Caco-2 (cell line): ENCODE results near the gene ADCY6. TPM values are rescaled to one million over a fixed set of nuclear protein-coding genes. Genes with fewer than 3 reads are reported as not detected.

Experiments
- BruUV-seq: library from RNA; stranded (reverse); fragments of 400-500 nt; replicated peaks from 2 replicates; lab custom pipeline; 2021; lab: Mats Ljungman, UMichigan
- CTCF ChIA-PET: fragments of 300-600 bp; sonication (Branson Sonifier 250); formaldehyde crosslinking; loops from one replicate; lab custom pipeline; 2022; ENCODE audit warnings: antibody characterized with exemption; lab: Charles Lee
- POLR2A ChIA-PET: fragments of 300-600 bp; sonication (Branson Sonifier 250); formaldehyde crosslinking; loops from one replicate; lab custom pipeline; 2022; ENCODE audit warnings: antibody characterized with exemption; lab: Charles Lee
- DNase-seq, 2 experiments: peaks; one replicate each; pipeline versions ENCODE4 v3.0.0 to v3.0.0-alpha.2; 2020 to 2022
- H3K27me3 ChIP-seq: replicated peaks from 2 replicates; pipeline ENCODE4 v1.6.0; 2011; ENCODE audit warnings: low read length; ENCODE audit not compliant: control insufficient read depth, insufficient read depth
- H3K36me3 ChIP-seq: 2 replicates; pipeline ENCODE4 v1.5.1; 2011; ENCODE audit warnings: low read length; ENCODE audit not compliant: control insufficient read depth, insufficient read depth
- H3K4me1 ChIP-seq: fragments of 250-450 bp; sonication (Bioruptor Pico); 2 replicates; pipeline ENCODE4 v1.5.1; 2020; ENCODE audit warnings: mild to moderate bottlenecking
- H3K4me3 ChIP-seq: 2 replicates; pipeline ENCODE4 v1.5.1; 2011; ENCODE audit warnings: low read depth, mild to moderate bottlenecking, control low read depth, low read length
- H3K9me3 ChIP-seq: fragments of 250-450 bp; sonication (Bioruptor Pico); 2 replicates; pipeline ENCODE4 v1.5.1; 2020; ENCODE audit warnings: mild to moderate bottlenecking, moderate library complexity
- H3K27ac Mint-ChIP-seq: one replicate; pipeline ENCODE4 v1.8.0; 2022; ENCODE audit warnings: mixed read lengths; ENCODE audit not compliant: unreplicated experiment
- H3K27me3 Mint-ChIP-seq: one replicate; pipeline ENCODE4 v1.8.0; 2022; ENCODE audit warnings: mixed read lengths; ENCODE audit not compliant: insufficient read depth, unreplicated experiment
- H3K36me3 Mint-ChIP-seq: one replicate; pipeline ENCODE4 v1.8.0; 2022; ENCODE audit warnings: mild to moderate bottlenecking, mixed read lengths; ENCODE audit not compliant: insufficient read depth, unreplicated experiment
- H3K4me1 Mint-ChIP-seq: one replicate; pipeline ENCODE4 v1.8.0; 2022; ENCODE audit warnings: low read depth, mixed read lengths; ENCODE audit not compliant: unreplicated experiment
- H3K4me3 Mint-ChIP-seq: one replicate; pipeline ENCODE4 v1.8.0; 2022; ENCODE audit warnings: mild to moderate bottlenecking, moderate library complexity, mixed read lengths; ENCODE audit not compliant: unreplicated experiment
- H3K9me3 Mint-ChIP-seq: one replicate; pipeline ENCODE4 v1.8.0; 2022; ENCODE audit warnings: mixed read lengths; ENCODE audit not compliant: unreplicated experiment
- intact Hi-C: fragments of 100-400 bp; cut with micrococcal nuclease; formaldehyde crosslinking; loops from one replicate; pipeline ENCODE4 v1.10.0; 2022; ENCODE audit not compliant: unreplicated experiment
- total RNA-seq: library from RNA; stranded (reverse); gene quantifications from 2 replicates; pipeline ENCODE4 v1.2.3, GENCODE V29; 2022
- TF ChIP-seq, protein P1 (sequence below), 2 experiments: fragments of 200-600 bp in 1 of 2; IDR thresholded peaks; 1 replicate in 1 of 2; 2 replicates in 1 of 2; pipeline versions ENCODE4 v1.5.1 to v1.8.0; 2011 to 2022; ENCODE audit warnings: antibody characterized with exemption in 1 of 2, control low read depth in 1 of 2, inconsistent platforms in 1 of 2, low read depth in 1 of 2, low read length in 1 of 2, mild to moderate bottlenecking in 1 of 2, moderate library complexity in 1 of 2; ENCODE audit not compliant: insufficient read depth in 1 of 2, severe bottlenecking in 1 of 2, unreplicated experiment in 1 of 2

ADCY6 gene
- total RNA-seq, 1 experiment from 2014 or later, result 89.8 TPM

DNA sequence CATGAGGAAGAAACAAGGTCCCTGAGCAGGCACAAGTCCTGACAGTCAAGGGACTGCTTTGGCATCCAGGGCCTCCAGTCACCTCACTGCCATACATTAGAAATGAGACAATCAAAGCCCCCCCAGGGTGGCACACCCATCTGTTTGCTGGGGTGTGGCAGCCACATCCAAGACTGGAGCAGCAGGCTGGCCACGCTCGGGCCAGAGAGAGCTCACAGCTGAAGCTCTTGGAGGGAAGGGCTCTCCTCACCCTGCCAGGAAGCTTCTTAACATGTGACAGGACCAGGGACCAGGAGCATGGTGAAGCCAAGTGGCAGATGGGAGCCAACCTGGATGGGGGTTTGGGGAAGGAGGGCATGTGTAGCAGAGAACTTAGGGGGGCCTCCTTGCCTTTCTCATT, 39.4 kb upstream of the ADCY6 start:
- H3K9me3 Mint-ChIP-seq, result no peaks in the 10 kb centered on the region
- H3K9me3 ChIP-seq, result no peaks in the 10 kb centered on the region
- peaks cover 55% of the 10 kb centered on the region for H3K36me3 Mint-ChIP-seq
- no peak overlapping the region for H3K4me3 Mint-ChIP-seq
- H3K4me1 ChIP-seq, result no peaks in the 10 kb centered on the region
- H3K4me1 Mint-ChIP-seq, result no peaks in the 10 kb centered on the region
- no peak overlapping the region for H3K4me3 ChIP-seq
- no TSS peak for BruUV-seq
- ChIA-PET CTCF (no interaction called here), POLR2A (no interaction called here)
- H3K27ac Mint-ChIP-seq, result peak overlapping the region; percentile 36
- TF ChIP-seq, protein P1, sequence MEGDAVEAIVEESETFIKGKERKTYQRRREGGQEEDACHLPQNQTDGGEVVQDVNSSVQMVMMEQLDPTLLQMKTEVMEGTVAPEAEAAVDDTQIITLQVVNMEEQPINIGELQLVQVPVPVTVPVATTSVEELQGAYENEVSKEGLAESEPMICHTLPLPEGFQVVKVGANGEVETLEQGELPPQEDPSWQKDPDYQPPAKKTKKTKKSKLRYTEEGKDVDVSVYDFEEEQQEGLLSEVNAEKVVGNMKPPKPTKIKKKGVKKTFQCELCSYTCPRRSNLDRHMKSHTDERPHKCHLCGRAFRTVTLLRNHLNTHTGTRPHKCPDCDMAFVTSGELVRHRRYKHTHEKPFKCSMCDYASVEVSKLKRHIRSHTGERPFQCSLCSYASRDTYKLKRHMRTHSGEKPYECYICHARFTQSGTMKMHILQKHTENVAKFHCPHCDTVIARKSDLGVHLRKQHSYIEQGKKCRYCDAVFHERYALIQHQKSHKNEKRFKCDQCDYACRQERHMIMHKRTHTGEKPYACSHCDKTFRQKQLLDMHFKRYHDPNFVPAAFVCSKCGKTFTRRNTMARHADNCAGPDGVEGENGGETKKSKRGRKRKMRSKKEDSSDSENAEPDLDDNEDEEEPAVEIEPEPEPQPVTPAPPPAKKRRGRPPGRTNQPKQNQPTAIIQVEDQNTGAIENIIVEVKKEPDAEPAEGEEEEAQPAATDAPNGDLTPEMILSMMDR (IDR thresholded peaks at IDR 0.05; ENCODE audit: insufficient read depth in 1 of 2, low read depth in 1 of 2, low read length in 1 of 2, severe bottlenecking in 1 of 2, unreplicated experiment in 1 of 2), result no peak
- H3K36me3 ChIP-seq, result no peaks in the 10 kb centered on the region; the same call in none of the 2 replicates
- H3K27me3 Mint-ChIP-seq, result no peaks in the 10 kb centered on the region
- intact Hi-C loops, result no loop called here
- no peaks in the 10 kb centered on the region for H3K27me3 ChIP-seq
- DNase-seq, result no peak

DNA sequence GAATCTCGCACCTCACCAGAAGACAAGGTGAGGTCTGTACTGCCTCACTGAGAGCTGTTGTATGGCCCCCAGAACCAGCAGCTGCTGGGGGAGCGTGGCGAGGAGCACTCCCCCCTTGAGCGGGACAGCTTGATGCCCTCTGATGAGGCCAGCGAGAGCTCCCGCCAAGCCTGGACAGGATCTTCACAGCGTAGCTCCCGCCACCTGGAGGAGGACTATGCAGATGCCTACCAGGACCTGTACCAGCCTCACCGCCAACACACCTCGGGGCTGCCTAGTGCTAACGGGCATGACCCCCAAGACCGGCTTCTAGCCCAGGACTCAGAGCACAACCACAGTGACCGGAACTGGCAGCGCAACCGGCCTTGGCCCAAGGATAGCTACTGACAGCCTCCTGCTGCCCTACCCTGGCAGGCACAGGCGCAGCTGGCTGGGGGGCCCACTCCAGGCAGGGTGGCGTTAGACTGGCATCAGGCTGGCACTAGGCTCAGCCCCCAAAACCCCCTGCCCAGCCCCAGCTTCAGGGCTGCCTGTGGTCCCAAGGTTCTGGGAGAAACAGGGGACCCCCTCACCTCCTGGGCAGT, 38.7 kb upstream of the ADCY6 start:
- no peak overlapping the region for H3K27ac Mint-ChIP-seq

DNA sequence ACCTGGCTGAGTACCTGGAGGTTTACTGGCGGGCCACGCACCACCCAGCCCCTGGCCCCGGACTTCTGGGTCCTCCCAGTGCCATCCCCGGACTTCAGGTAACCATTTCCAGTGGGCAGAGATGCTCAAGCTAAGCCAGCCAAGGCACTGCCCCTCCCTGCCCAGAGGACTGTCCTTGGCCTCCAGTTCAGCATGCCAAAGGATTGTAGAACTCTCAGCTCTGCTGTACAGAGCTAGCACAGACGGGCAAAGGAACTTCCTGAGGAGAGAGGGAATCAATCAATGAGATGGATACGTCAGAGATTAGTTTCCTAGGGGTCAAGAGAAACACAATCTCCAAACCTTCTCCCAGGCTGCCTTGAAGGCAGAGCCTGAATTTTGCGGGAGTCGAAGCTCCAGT, 38.1 kb upstream of the ADCY6 start:
- no peak overlapping the region for H3K4me3 ChIP-seq
- TF ChIP-seq, protein P1 (IDR thresholded peaks at IDR 0.05; ENCODE audit: insufficient read depth in 1 of 2, low read depth in 1 of 2, low read length in 1 of 2, severe bottlenecking in 1 of 2, unreplicated experiment in 1 of 2), result no peak
- CTCF ChIA-PET, result interaction anchor here (0.5 to 1.0 kb wide), 2 partner anchors 12 to 130 kb away, joined by 3 to 5 read pairs; partner anchors contain the start of gene ARF3
- H3K36me3 ChIP-seq, result no peaks in the 10 kb centered on the region; the same call in none of the 2 replicates
- H3K4me1 ChIP-seq, result no peaks in the 10 kb centered on the region
- H3K9me3 ChIP-seq, result no peaks in the 10 kb centered on the region
- Mint-ChIP-seq H3K27ac (no peak overlapping the region), H3K36me3 (peaks cover 46% of the 10 kb centered on the region), H3K4me1 (peaks cover 6% of the 10 kb centered on the region), H3K27me3 (no peaks in the 10 kb centered on the region), H3K9me3 (no peaks in the 10 kb centered on the region), H3K4me3 (no peak overlapping the region)
- no peak for DNase-seq
- intact Hi-C loops, result no loop called here
- no peaks in the 10 kb centered on the region for H3K27me3 ChIP-seq
- BruUV-seq, result no TSS peak
- POLR2A ChIA-PET, result interaction anchor here (0.8 kb wide), 1 partner anchor 38 kb away, joined by 3 read pairs; no protein-coding TSS in a partner anchor

More for the DNA sequence above, 38.7 kb upstream of the ADCY6 start:
- intact Hi-C loops, result no loop called here
- Histone ChIP-seq H3K27me3 (no peaks in the 10 kb centered on the region), H3K9me3 (no peaks in the 10 kb centered on the region), H3K4me1 (no peaks in the 10 kb centered on the region), H3K4me3 (no peak overlapping the region), H3K36me3 (no peaks in the 10 kb centered on the region; the same call in none of the 2 replicates)
- no TSS peak for BruUV-seq
- Mint-ChIP-seq H3K9me3 (no peaks in the 10 kb centered on the region), H3K27me3 (no peaks in the 10 kb centered on the region), H3K36me3 (peaks cover 51% of the 10 kb centered on the region), H3K4me1 (peaks cover under 1% of the 10 kb centered on the region), H3K4me3 (no peak overlapping the region)
- POLR2A ChIA-PET, result interaction anchor here (0.8 kb wide), 1 partner anchor 38 kb away, joined by 3 read pairs; no protein-coding TSS in a partner anchor
- CTCF ChIA-PET, result interaction anchor here (1.0 kb wide), 1 partner anchor 12 kb away, joined by 5 read pairs; no protein-coding TSS in a partner anchor
- no peak for DNase-seq
- TF ChIP-seq, protein P1 (IDR thresholded peaks at IDR 0.05; ENCODE audit: insufficient read depth in 1 of 2, low read depth in 1 of 2, low read length in 1 of 2, severe bottlenecking in 1 of 2, unreplicated experiment in 1 of 2), result no peak
